ENCODE measurements around the gene ATXN7L1.
"Not testable (repeated sequence)": the region's sequence is repeated elsewhere in the genome, so short reads cannot be mapped to it uniquely, and the experiment has no call there.

The ATXN7L1 gene

DNA sequence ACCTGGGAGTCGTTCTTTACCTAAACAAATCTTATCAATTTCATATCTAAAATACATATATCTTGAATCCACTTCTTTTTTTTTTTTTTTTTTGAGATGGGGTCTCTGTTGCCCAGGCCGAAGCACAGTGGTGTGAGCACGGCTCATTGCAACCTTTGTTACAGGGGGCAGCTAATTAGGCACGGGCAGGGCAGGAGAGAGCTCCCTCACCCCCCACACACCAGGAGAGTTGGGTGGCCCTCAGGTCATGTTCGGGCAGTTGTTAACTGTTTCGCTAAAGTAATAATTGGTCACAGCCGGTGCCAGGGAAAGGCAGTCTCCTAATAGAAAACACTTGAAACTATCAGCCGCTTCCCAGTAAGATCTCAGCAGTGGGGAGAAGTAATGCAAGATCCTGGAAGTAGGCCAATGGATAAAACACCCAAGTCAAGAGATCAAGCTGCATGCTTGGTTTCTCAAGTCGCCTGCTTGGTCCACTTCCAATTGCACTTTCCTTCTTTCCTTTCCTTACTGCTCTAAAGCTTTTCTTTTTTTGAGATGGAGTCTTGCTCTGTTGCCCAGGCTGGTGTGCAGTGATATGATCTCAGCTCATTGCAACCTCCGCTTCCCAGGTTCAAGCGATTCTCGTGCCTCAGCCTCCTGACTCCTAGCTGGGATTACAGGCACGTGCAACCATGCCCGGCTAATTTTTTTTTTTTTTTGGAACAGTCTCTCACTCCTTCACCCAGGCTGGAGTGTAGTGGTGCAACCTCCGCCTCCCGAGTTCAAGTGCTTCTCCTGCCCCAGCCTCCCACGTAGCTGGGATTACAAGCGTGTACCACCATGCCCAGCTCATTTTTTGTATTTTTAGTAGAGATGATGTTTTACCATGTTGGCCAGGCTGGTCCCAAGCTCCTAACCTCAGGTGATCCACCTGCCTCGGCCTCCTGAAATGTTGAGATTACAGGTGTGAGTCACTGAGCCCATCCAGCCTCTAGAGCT, 273.8 kb downstream of the ATXN7L1 start:
- Histone ChIP-seq H3K27ac (no peak overlapping the region), H3K9me3 (no peaks in the 10 kb centered on the region), H3K4me3 (ENCODE audit: low read depth in 1 of 2, low read length in 1 of 2) (no peak overlapping the region), H3K36me3 (peaks cover 16% of the 10 kb centered on the region), H3K4me1 (ENCODE audit: control insufficient read depth in 1 of 2, insufficient read depth in 1 of 2, low read depth in 1 of 2, low read length in 1 of 2) (no peaks in the 10 kb centered on the region), H3K27me3 (peaks cover 1% of the 10 kb centered on the region)
- TF ChIP-seq CTCF (IDR thresholded peaks at IDR 0.05), result no peak

GRCh38 chr7:105600720-105601550, 275.5 kb downstream of the ATXN7L1 start:
- Histone ChIP-seq H3K4me1 (ENCODE audit: control insufficient read depth in 1 of 2, insufficient read depth in 1 of 2, low read depth in 1 of 2, low read length in 1 of 2) (no peaks in the 10 kb centered on the region), H3K9me3 (no peaks in the 10 kb centered on the region), H3K4me3 (ENCODE audit: low read depth in 1 of 2, low read length in 1 of 2) (no peak overlapping the region), H3K36me3 (no peaks in the 10 kb centered on the region), H3K27ac (no peak overlapping the region), H3K27me3 (peaks cover 10% of the 10 kb centered on the region)
- no peak for TF ChIP-seq CTCF (IDR thresholded peaks at IDR 0.05)

DNA sequence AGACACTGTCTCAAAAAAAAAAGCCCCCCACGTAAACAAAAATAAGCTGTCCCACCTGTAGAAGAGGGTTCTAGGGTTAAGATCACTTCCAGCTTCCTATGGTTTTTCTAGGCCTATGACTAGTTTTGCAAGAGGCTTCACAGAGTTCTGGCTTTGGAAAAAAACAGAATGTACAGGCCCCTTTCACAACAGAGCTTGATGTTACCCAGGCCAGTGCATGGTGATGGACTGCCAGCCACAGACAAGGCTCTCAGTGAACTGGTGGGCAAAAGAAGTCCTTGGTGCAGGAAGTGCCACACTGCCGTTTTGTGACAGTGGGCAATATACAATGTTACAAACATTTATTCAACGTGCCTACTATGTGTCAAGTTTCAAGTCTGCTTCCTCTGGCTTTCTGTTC, 276.8 kb downstream of the ATXN7L1 start:
- no peak for TF ChIP-seq CTCF (IDR thresholded peaks at IDR 0.05)
- H3K4me1 ChIP-seq (ENCODE audit: control insufficient read depth in 1 of 2, insufficient read depth in 1 of 2, low read depth in 1 of 2, low read length in 1 of 2), result no peaks in the 10 kb centered on the region
- H3K4me3 ChIP-seq (ENCODE audit: low read depth in 1 of 2, low read length in 1 of 2), result no peak overlapping the region
- no peaks in the 10 kb centered on the region for H3K9me3 ChIP-seq
- no peak overlapping the region for H3K27ac ChIP-seq
- H3K27me3 ChIP-seq, result peaks cover 10% of the 10 kb centered on the region
- no peaks in the 10 kb centered on the region for H3K36me3 ChIP-seq

- H3K36me3 ChIP-seq; H3K4me1 ChIP-seq (ENCODE audit: control insufficient read depth in 1 of 2, insufficient read depth in 1 of 2, low read depth in 1 of 2, low read length in 1 of 2); H3K27me3 ChIP-seq; H3K4me3 ChIP-seq (ENCODE audit: low read depth in 1 of 2, low read length in 1 of 2); H3K9me3 ChIP-seq; H3K27ac ChIP-seq: not testable (repeated sequence)
These were observed 277.3 kb downstream of the ATXN7L1 start for GRCh38 chr7:105599080-105599479.

GRCh38 chr7:105596866-105597265, 279.5 kb downstream of the ATXN7L1 start:
- no peak overlapping the region for H3K4me3 ChIP-seq (ENCODE audit: low read depth in 1 of 2, low read length in 1 of 2)

More at GRCh38 chr7:105596866-105597265, 279.5 kb downstream of the ATXN7L1 start:
- no peaks in the 10 kb centered on the region for H3K36me3 ChIP-seq
- H3K27ac ChIP-seq, result no peak overlapping the region
- no peaks in the 10 kb centered on the region for H3K4me1 ChIP-seq (ENCODE audit: control insufficient read depth in 1 of 2, insufficient read depth in 1 of 2, low read depth in 1 of 2, low read length in 1 of 2)
- no peaks in the 10 kb centered on the region for H3K9me3 ChIP-seq
- peaks cover 10% of the 10 kb centered on the region for H3K27me3 ChIP-seq
- no peak for TF ChIP-seq CTCF (IDR thresholded peaks at IDR 0.05)
